HepG2 (cell line): ENCODE results near the gene NEIL1. TPM values are rescaled to one million over a fixed set of nuclear protein-coding genes. Genes with fewer than 3 reads are reported as not detected.

Experiments
- ATAC-seq: fragments of 200-7000 bp; cut with Tn5 transposase; 3 replicates; pipeline ENCODE4 v1.9.1; 2020; ENCODE audit warnings: mild to moderate bottlenecking, moderate library complexity
- BruUV-seq: library from RNA; stranded (reverse); fragments of 400-500 nt; replicated peaks from 2 replicates; lab custom pipeline; 2021; lab: Mats Ljungman, UMichigan
- CTCF ChIA-PET: fragments of 300-600 bp; formaldehyde crosslinking; extraction: SDS; loops from one replicate; lab custom pipeline; 2021; ENCODE audit warnings: low total read pairs, inconsistent platforms, low intra/inter-chr PET ratio; lab: Yijun Ruan, JAX
- POLR2A ChIA-PET: fragments of 350-600 bp; sonication (Branson Sonifier 250); formaldehyde crosslinking; loops from one replicate; lab custom pipeline; 2020; ENCODE audit warnings: antibody characterized with exemption, inconsistent platforms; lab: Yijun Ruan, JAX
- DNase-seq: peaks from one replicate; pipeline ENCODE4 v3.0.0-alpha.2; 2015; ENCODE audit warnings: low spot score
- FAIRE-seq: peaks from 3 replicates; lab custom pipeline; 2011; peaks lifted over from hg19 to GRCh38; lab: Jason Lieb, UNC
- H2AFZ ChIP-seq: one replicate; pipeline ENCODE4 v1.6.1; 2011; ENCODE audit warnings: low read length, inconsistent platforms
- H3K27ac ChIP-seq: fragments of 300-600 bp; 3 replicates; pipeline ENCODE4 v1.8.0; 2011; ENCODE audit warnings: mixed run types, mild to moderate bottlenecking, mixed read lengths, low read length, inconsistent platforms; ENCODE audit not compliant: insufficient read depth; ENCODE audit errors: extremely low read length
- H3K27me3 ChIP-seq, 2 experiments: fragments of 200-600 bp in 1 of 2; 2 replicates in 1 of 2; 3 replicates in 1 of 2; pipeline versions ENCODE4 v1.6.0 to v1.8.0; 2011; ENCODE audit warnings: low read length in 2 of 2, mild to moderate bottlenecking in 2 of 2, moderate library complexity in 2 of 2, inconsistent platforms in 1 of 2; ENCODE audit not compliant: insufficient read depth in 2 of 2, control insufficient read depth in 1 of 2
- H3K36me3 ChIP-seq, 2 experiments: fragments of 200-600 bp in 1 of 2; replicated peaks in 1 of 2; 2 replicates in 1 of 2; 3 replicates in 1 of 2; pipeline versions ENCODE4 v1.5.1 to v1.8.0; 2011; ENCODE audit warnings: low read length in 2 of 2, inconsistent platforms in 1 of 2; ENCODE audit not compliant: insufficient read depth in 2 of 2, control insufficient read depth in 1 of 2
- H3K4me1 ChIP-seq: 2 replicates; pipeline ENCODE4 v1.5.1; 2012; ENCODE audit warnings: low read length, inconsistent platforms; ENCODE audit not compliant: insufficient read depth
- H3K4me2 ChIP-seq: 2 replicates; pipeline ENCODE4 v1.6.0; 2011; ENCODE audit warnings: low read depth, low read length, inconsistent platforms
- H3K4me3 ChIP-seq, 3 experiments: fragments of 200-600 bp in 1 of 3; sonication (generic), shearing (Covaris generic) in 1 of 3; replicated peaks in 1 of 3; 2 replicates each; pipeline ENCODE4 v1.5.1; 2011 to 2016; ENCODE audit warnings: low read length in 3 of 3, inconsistent platforms in 2 of 3, low read depth in 2 of 3, mild to moderate bottlenecking in 2 of 3, control low read depth in 1 of 3, mixed read lengths in 1 of 3; ENCODE audit not compliant: insufficient read depth in 1 of 3
- H3K79me2 ChIP-seq: one replicate; pipeline ENCODE4 v1.6.1; 2011; ENCODE audit warnings: low read length, inconsistent platforms; ENCODE audit not compliant: insufficient read depth
- H3K9ac ChIP-seq: 2 replicates; pipeline ENCODE4 v1.6.0; 2011; ENCODE audit warnings: mild to moderate bottlenecking, low read depth, low read length, inconsistent platforms; ENCODE audit not compliant: insufficient read depth
- H3K9me3 ChIP-seq: 2 replicates; pipeline ENCODE4 v1.5.1; 2012; ENCODE audit warnings: mild to moderate bottlenecking, low read length
- H4K20me1 ChIP-seq: 2 replicates; pipeline ENCODE4 v1.6.0; 2011; ENCODE audit warnings: inconsistent platforms, mild to moderate bottlenecking, low read length, moderate library complexity; ENCODE audit not compliant: insufficient read depth
- AHR ChIP-seq: IDR thresholded peaks from 2 replicates; pipeline ENCODE4 v1.6.1; 2018; ENCODE audit warnings: missing genetic modification reagents, missing compliant biosample characterization
- ATF6 ChIP-seq: sonication (generic); formaldehyde crosslinking; conservative IDR thresholded peaks from 2 replicates; pipeline ENCODE4 v1.4.0; 2020; ENCODE audit warnings: missing genetic modification reagents
- BCL6 ChIP-seq: IDR thresholded peaks from 2 replicates; pipeline ENCODE4 v1.6.1; 2016; ENCODE audit warnings: missing genetic modification reagents, missing compliant biosample characterization
- FOXA3 ChIP-seq: IDR thresholded peaks from 2 replicates; pipeline ENCODE4 v1.6.1; 2016; ENCODE audit warnings: missing genetic modification reagents, missing compliant biosample characterization
- IKZF1 ChIP-seq: fragments of 450-650 bp; IDR thresholded peaks from 2 replicates; pipeline ENCODE4 v1.7.1; 2016
- KLF13 ChIP-seq: sonication (generic); formaldehyde crosslinking; IDR thresholded peaks from 2 replicates; pipeline ENCODE4 v1.4.0; 2020; ENCODE audit warnings: mild to moderate bottlenecking, missing genetic modification reagents
- PPARG ChIP-seq: conservative IDR thresholded peaks from 2 replicates; pipeline ENCODE4 v1.6.1; 2016; ENCODE audit warnings: missing biosample characterization, missing genetic modification reagents
- ZMYM3 ChIP-seq: sonication (generic); formaldehyde crosslinking; IDR thresholded peaks from 2 replicates; pipeline ENCODE4 v1.5.1; 2020; ENCODE audit warnings: mild to moderate bottlenecking, missing genetic modification reagents
- WGBS: methylation state at CpG from one replicate; pipeline ENCODE4 v1.1.6; 2017; ENCODE audit warnings: low lambda C conversion rate; 5-methylcytosine and 5-hydroxymethylcytosine counted together
- in situ Hi-C: cut with HindIII; loops from 2 replicates; pipeline ENCODE4 v1.10.0; 2017; ENCODE audit warnings: low pct_unique_long_range_greater_than_20kb; ENCODE audit not compliant: extremely low pct_ligation_motif_present
- intact Hi-C: fragments of 100-400 bp; cut with micrococcal nuclease; formaldehyde crosslinking; loops from one replicate; pipeline ENCODE4 v1.10.0; 2022; ENCODE audit not compliant: unreplicated experiment
- polyA plus RNA-seq, 8 experiments: library from polyadenylated mRNA; depleted of rRNA in 3 of 8; stranded (reverse) in 7 of 8; unstranded in 1 of 8; fragments of >200 nt; fragmentation: Illumina TruSeq in 4 of 8; extraction: Trizol in 4 of 8; gene quantifications; 2 replicates each; pipeline versions ENCODE4 v1.2.1 to v1.2.3, GENCODE V29; 2011 to 2016; ENCODE audit warnings: low read depth in 4 of 8, missing spikeins in 1 of 8, mixed read lengths in 1 of 8; ENCODE audit not compliant: insufficient read depth in 1 of 8
- total RNA-seq, 5 experiments: library from RNA; depleted of rRNA; stranded (reverse); fragments of >200 nt; fragmentation: Illumina TruSeq; extraction: Trizol; gene quantifications; 2 replicates each; pipeline ENCODE4 v1.2.3, GENCODE V29; 2016; ENCODE audit warnings: low read depth in 1 of 5
- TF ChIP-seq, protein P1 (sequence below), 2 experiments: sonication (generic) in 1 of 2; formaldehyde crosslinking in 1 of 2; IDR thresholded peaks; 2 replicates each; pipeline versions ENCODE4 v1.5.1 to v1.6.1; 2011 to 2020; ENCODE audit warnings: borderline replicate concordance in 1 of 2, low read depth in 1 of 2, low read length in 1 of 2, mild to moderate bottlenecking in 1 of 2, missing genetic modification reagents in 1 of 2, moderate library complexity in 1 of 2

Gene NEIL1
- total and polyA plus RNA-seq, 2 of the 13 experiments (the other 11 are each of a cell fraction or from before 2014, with no cell fraction given), result 10.4 to 15.5 TPM

DNA sequence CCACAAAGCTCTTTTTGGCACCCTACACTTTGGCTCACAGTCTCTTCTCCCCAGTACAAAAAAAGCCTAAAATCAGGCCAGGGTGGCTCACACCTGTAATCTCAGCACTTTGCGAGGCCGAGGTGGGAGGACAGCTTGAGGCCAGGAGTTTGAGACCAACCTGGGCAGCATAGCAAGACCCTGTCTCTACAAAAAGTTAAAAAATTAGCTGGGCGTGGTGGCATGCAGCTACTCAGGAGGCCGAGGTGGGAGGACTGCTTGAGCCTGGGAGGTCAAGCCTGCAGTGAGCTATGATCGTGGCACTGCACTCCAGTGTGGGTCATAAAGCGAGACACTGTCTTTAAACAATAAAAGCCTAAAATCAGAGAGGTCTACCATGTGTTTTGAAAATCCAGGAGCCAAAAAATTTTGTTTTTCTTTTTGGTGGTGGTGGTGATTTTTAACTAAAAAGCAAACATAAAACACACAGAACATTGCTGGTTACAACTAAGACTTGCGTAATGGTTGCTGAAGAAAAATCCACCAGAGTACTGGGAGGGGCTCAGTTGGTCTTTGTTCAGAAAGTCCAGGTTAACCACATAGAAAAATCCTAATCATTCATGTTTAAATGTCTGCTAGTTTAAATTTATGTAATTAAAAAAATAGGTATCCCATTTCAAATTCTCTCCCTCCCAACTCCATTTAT is 23.2 kb downstream of the NEIL1 start (continued):
- TF ChIP-seq BCL6 (CRISPR knock-in tag) (peak; percentile 36; the same call in 1 of the 2 replicates), KLF13 (CRISPR knock-in tag) (no peak)
- TF ChIP-seq, all 625 proteins: peak for 32

- Histone ChIP-seq H3K9me3 (no peaks in the 10 kb centered on the region), H3K9ac (no peak overlapping the region), H3K27me3 (no peaks in the 10 kb centered on the region), H3K4me3 (no peak overlapping the region), H3K79me2 (peaks cover 5% of the 10 kb centered on the region), H3K4me1 (peaks cover 39% of the 10 kb centered on the region), H2AFZ (no peak overlapping the region), H3K36me3 (peaks cover 15 to 58% of the 10 kb centered on the region in 2 experiments), H3K27ac (no peak overlapping the region), H3K4me2 (no peak overlapping the region), H4K20me1 (0 out of 2 replicates have a peak, but pooled peaks cover 4% of the 10 kb centered on the region)
- CTCF ChIA-PET, result no interaction called here
- POLR2A ChIA-PET, result interaction anchor here (0.8 kb wide), 1 partner anchor 24 kb away, joined by 3 read pairs; the partner anchor contains the start of gene NEIL1
- intact Hi-C loops (no loop called here), in situ Hi-C loops (no loop called here)
- WGBS, result 100% methylated on average over 1 of the region's 1 CpG
- BruUV-seq, result no TSS peak
- ATAC-seq (no peak), DNase-seq (no peak), FAIRE-seq (no peak)
- no peak for TF ChIP-seq AHR (CRISPR knock-in tag)
- TF ChIP-seq FOXA3 (CRISPR knock-in tag), result no peak
These were observed 24.6 kb downstream of the NEIL1 start for GRCh38 chr15:75371486-75371885.

- Histone ChIP-seq H3K79me2 (peaks cover 5% of the 10 kb centered on the region), H2AFZ (no peak overlapping the region), H3K27ac (no peak overlapping the region), H4K20me1 (0 out of 2 replicates have a peak, but pooled peaks cover 4% of the 10 kb centered on the region), H3K36me3 (peaks cover 14 to 57% of the 10 kb centered on the region in 2 experiments), H3K4me3 (no peak overlapping the region), H3K4me2 (no peak overlapping the region), H3K4me1 (peaks cover 33% of the 10 kb centered on the region), H3K27me3 (no peaks in the 10 kb centered on the region), H3K9me3 (no peaks in the 10 kb centered on the region), H3K9ac (no peak overlapping the region)
- FAIRE-seq (no peak), DNase-seq (no peak), ATAC-seq (no peak)
- intact Hi-C loops, result no loop called here
- ChIA-PET POLR2A (interaction anchor here (0.8 kb wide), 1 partner anchor 25 kb away, joined by 3 read pairs; the partner anchor contains the start of gene NEIL1), CTCF (no interaction called here)
- in situ Hi-C loops, result no loop called here
- no TSS peak for BruUV-seq
- WGBS, result 95% methylated on average over 9 of the region's 11 CpGs
- TF ChIP-seq, protein P1, sequence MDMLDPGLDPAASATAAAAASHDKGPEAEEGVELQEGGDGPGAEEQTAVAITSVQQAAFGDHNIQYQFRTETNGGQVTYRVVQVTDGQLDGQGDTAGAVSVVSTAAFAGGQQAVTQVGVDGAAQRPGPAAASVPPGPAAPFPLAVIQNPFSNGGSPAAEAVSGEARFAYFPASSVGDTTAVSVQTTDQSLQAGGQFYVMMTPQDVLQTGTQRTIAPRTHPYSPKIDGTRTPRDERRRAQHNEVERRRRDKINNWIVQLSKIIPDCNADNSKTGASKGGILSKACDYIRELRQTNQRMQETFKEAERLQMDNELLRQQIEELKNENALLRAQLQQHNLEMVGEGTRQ (IDR thresholded peaks at IDR 0.05; ENCODE audit: low read depth, low read length), result no peak
- TF ChIP-seq, protein P1 (CRISPR knock-in tag; IDR thresholded peaks at IDR 0.05; ENCODE audit: borderline replicate concordance), result no peak
- TF ChIP-seq PPARG (no peak), ZMYM3 (CRISPR knock-in tag) (no peak), IKZF1 (no peak), ATF6 (CRISPR knock-in tag) (no peak)
These were observed 25.3 kb downstream of the NEIL1 start for GRCh38 chr15:75371901-75372688.
